Glutamatergic neuron (in vitro differentiated cells): ENCODE measurements around the gene PLXND1. TPM values are rescaled to one million over a fixed set of nuclear protein-coding genes. Genes with fewer than 3 reads are reported as not detected.
A peak's percentile ranks its signal among the peaks of the same experiment; 100 is the strongest.

Experiments
- DNase-seq: peaks from one replicate; pipeline ENCODE4 v3.0.0; 2022
- H3K27ac Mint-ChIP-seq: one replicate; pipeline ENCODE4 v1.8.0; 2020; ENCODE audit warnings: mild to moderate bottlenecking, mixed read lengths, inconsistent platforms; ENCODE audit not compliant: unreplicated experiment
- H3K27me3 Mint-ChIP-seq: one replicate; pipeline ENCODE4 v1.8.0; 2020; ENCODE audit warnings: mild to moderate bottlenecking, moderate library complexity, mixed read lengths, inconsistent platforms; ENCODE audit not compliant: unreplicated experiment
- H3K36me3 Mint-ChIP-seq: one replicate; pipeline ENCODE4 v1.8.0; 2020; ENCODE audit warnings: mild to moderate bottlenecking, mixed read lengths, inconsistent platforms; ENCODE audit not compliant: unreplicated experiment
- H3K4me1 Mint-ChIP-seq: one replicate; pipeline ENCODE4 v1.8.0; 2020; ENCODE audit warnings: mild to moderate bottlenecking, low read depth, mixed read lengths, inconsistent platforms; ENCODE audit not compliant: unreplicated experiment
- H3K4me3 Mint-ChIP-seq: one replicate; pipeline ENCODE4 v1.8.0; 2020; ENCODE audit warnings: mild to moderate bottlenecking, mixed read lengths, inconsistent platforms; ENCODE audit not compliant: unreplicated experiment
- H3K9me3 Mint-ChIP-seq: one replicate; pipeline ENCODE4 v1.8.0; 2020; ENCODE audit warnings: mild to moderate bottlenecking, moderate library complexity, mixed read lengths, inconsistent platforms; ENCODE audit not compliant: unreplicated experiment
- CTCF ChIP-seq: fragments of 200-600 bp; sonication (generic); IDR thresholded peaks from one replicate; pipeline ENCODE4 v1.5.0; 2021; ENCODE audit not compliant: partially characterized antibody, unreplicated experiment
- total RNA-seq: library from RNA; stranded (reverse); fragmentation: NEBNext Ultra II Directional; extraction: Animal tissue kit (Norgen Biotek cat#: 25700); gene quantifications from one replicate; pipeline ENCODE4 v1.2.1, GENCODE V29; 2021; ENCODE audit not compliant: unreplicated experiment

The PLXND1 gene
- total RNA-seq, 1 donor from 2014 or later: 72.2 TPM

GRCh38 chr3:129615751-129616281 is 9.3 kb upstream of the PLXND1 start:
- H3K4me3 Mint-ChIP-seq: no peak overlapping the region
- TF ChIP-seq CTCF: no peak
- no peak overlapping the region for H3K27ac Mint-ChIP-seq
- peaks cover 3% of the 10 kb centered on the region for H3K9me3 Mint-ChIP-seq
- no peak for DNase-seq
- no peaks in the 10 kb centered on the region for H3K36me3 Mint-ChIP-seq
- H3K4me1 Mint-ChIP-seq: peaks cover 4% of the 10 kb centered on the region
- peaks cover 5% of the 10 kb centered on the region for H3K27me3 Mint-ChIP-seq

GRCh38 chr3:129614927-129615363 is 8.5 kb upstream of the PLXND1 start:
- Mint-ChIP-seq H3K27me3 (peaks cover 5% of the 10 kb centered on the region), H3K4me1 (peaks cover 4% of the 10 kb centered on the region), H3K4me3 (no peak overlapping the region), H3K27ac (no peak overlapping the region), H3K9me3 (peaks cover 3% of the 10 kb centered on the region), H3K36me3 (no peaks in the 10 kb centered on the region)
- DNase-seq: no peak
- no peak for TF ChIP-seq CTCF

- TF ChIP-seq CTCF: no peak
- H3K36me3 Mint-ChIP-seq: no peaks in the 10 kb centered on the region
- no peak for DNase-seq
- no peak overlapping the region for H3K27ac Mint-ChIP-seq
- no peak overlapping the region for H3K4me3 Mint-ChIP-seq
- H3K4me1 Mint-ChIP-seq: peaks cover 4% of the 10 kb centered on the region
- peaks cover 3% of the 10 kb centered on the region for H3K9me3 Mint-ChIP-seq
- H3K27me3 Mint-ChIP-seq: peaks cover 5% of the 10 kb centered on the region
Observed at GRCh38 chr3:129614435-129614834, 8.0 kb upstream of the PLXND1 start.

- Mint-ChIP-seq H3K4me1 (no peaks in the 10 kb centered on the region), H3K27ac (no peak overlapping the region), H3K9me3 (peaks cover 5% of the 10 kb centered on the region), H3K27me3 (peaks cover 6% of the 10 kb centered on the region), H3K4me3 (no peak overlapping the region), H3K36me3 (no peaks in the 10 kb centered on the region)
- no peak for DNase-seq
- TF ChIP-seq CTCF: no peak
Observed at GRCh38 chr3:129613367-129613740, 6.9 kb upstream of the PLXND1 start.

GRCh38 chr3:129612534-129613366 is 6.3 kb upstream of the PLXND1 start:
- no peak overlapping the region for H3K4me3 Mint-ChIP-seq
- DNase-seq: peak; percentile 33
- peaks cover 6% of the 10 kb centered on the region for H3K27me3 Mint-ChIP-seq
- H3K27ac Mint-ChIP-seq: no peak overlapping the region
- no peaks in the 10 kb centered on the region for H3K4me1 Mint-ChIP-seq
- no peaks in the 10 kb centered on the region for H3K36me3 Mint-ChIP-seq
- TF ChIP-seq CTCF: no peak
- H3K9me3 Mint-ChIP-seq: peaks cover 5% of the 10 kb centered on the region
